Stimulated activated CD8-positive, alpha-beta memory T cell treated with anti-CD3 and anti-CD28 coated beads, Interleukin-7, amount 100 ng/mL, for 24 hours (primary cell): Measurements from ENCODE around the gene ITSN2.

Source experiments
- DNase-seq: peaks from one replicate; pipeline ENCODE4 v3.0.0-alpha.2; 2020; ENCODE audit warnings: low read depth

Gene ITSN2

DNA sequence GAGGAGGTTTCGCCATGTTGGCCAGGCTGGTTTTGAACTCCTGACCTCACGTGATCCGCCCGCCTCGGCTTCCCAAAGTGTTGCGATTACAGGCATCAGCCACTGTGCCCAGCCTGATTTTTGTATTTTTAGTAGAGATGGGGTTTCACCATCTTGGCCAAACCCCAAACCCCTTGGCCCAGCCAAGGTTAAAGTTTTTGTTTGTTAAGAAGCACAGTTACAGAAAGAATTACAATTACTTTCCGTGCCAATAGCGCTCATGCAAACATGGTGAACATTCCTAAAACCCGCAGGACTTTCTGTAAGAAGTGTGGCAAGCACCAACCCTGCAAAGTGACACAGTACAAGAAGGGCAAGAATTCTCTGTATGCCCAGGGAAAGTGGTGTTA, 26.1 kb downstream of the ITSN2 start:
- no peak for DNase-seq

DNA sequence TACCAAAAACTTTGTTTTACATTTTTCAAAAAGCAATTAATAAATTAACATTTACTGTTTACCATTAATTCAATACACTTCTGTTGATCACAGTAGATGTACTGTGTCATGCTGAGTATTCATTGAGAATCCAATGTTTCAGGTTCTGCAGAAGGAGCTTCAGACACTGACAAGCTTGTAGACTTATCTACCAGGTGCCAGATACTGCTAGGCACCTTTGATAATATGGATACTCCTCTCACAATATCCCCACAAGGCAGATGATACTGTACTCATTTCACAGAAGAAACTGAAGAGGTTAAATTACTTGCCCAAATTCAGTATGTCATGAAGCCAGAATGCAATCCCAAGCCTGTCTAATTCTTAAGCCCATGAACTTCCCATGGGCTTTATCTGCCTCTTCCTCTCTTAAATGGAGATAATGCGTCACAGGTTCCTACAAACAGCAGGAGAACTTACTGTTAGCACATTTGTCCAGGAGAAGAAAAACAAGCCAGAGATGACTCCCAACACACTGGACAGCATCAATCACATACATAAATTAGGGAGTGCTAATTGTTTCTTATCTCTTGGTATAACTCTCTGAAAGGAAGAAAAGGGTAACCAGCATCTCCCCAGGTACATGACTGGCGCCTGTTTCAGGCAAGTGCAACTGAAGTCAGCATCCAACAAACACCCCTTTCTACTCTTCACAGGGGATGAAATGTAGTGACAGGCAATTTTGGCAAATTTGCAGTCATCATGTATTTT, 27.4 kb downstream of the ITSN2 start:
- DNase-seq: no peak

DNA sequence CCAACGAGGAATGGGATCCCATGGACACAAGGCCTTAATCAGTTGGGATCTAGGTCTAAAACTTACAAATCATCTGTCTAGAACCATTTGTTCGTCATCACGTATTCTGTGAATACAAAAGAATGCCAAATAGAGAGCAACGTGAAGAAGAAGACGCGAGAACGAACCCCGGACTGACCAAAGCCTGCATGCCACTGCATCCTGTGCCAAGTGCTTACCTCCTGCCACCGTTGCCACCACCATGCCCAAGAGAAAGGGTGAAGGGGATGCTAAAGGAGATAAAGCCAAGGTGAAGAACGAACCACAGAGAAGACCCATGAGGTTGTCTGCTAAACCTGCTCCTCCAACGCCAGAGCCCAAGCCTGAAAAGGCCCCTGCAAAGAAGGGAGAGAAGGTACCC, 30.2 kb downstream of the ITSN2 start:
- no peak for DNase-seq

DNA sequence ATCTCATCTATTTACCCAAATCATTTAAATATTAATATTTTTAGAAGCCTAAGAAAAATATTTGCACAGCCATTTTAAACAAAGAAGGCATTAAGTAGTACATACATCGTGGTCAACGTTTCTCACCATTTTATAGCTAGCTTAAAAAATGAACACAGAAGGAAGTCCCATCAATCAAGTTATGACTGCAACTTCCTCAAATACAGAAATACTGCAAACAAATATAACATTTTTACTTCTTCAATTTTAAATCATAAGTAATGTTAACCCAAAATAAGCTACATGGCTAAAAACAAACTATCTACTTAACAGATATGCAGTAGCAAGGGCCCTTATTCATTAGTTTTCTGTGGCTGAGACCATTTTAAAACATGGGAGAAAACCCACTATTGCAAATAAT, 30.6 kb downstream of the ITSN2 start:
- DNase-seq: no peak

DNA sequence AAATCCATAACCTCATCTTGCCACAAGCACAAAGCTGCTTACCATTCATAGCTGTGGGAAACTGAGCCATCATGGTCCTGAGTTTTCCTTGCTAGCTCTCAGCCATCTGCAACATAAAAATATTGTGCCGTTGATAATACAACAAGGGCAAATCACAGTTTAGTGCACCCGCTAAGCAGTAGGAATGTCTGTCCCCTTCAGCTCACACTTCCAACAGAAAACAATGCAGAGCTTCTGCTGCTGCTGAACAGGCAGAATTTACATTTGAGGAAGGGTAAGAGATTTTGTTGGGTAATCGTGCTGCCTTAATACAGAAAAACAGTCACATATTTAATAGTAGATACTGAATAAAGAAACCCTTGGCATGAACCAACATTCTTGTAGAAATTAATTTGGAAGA, 32.3 kb downstream of the ITSN2 start:
- no peak for DNase-seq

DNA sequence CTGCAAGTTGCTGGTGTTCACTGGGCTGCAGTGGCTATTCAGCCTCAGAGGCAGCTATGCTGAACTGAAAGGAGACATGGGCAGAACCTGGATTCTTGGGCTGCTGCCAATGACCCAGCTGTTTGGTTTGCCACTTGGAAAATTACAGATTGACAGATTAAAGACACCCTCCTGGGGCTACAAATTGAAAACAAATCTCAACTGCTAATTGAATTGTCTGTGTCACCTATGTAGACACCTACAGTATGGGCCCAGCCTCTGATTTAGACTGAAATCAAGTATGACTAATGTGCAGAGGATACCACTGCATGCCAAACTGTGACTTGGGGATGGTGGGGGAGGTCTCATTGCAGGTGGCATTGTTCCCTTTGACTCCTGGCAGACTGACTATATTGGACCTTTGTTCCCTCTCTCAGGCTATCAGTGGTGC, 42.8 kb downstream of the ITSN2 start:
- DNase-seq: no peak

DNA sequence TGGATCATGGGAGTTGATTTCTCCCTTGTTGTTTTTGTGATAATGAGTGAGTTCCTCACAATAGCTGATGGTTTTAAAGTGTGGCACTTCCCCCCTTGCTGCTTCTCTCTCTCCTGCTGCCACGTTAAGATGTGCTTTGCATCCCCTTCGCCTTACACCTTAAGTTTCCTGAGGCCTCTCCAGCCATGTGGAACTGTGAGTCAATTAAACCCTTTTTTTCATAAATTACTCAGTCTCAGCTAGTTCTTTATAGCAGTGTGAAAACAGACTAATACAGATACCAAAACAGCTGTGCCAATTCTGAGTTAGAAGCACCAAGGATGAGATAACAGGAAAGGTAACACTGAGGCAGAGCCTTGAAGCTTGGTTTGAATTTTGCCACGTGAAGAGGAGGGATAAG, 44.7 kb downstream of the ITSN2 start:
- no peak for DNase-seq

DNA sequence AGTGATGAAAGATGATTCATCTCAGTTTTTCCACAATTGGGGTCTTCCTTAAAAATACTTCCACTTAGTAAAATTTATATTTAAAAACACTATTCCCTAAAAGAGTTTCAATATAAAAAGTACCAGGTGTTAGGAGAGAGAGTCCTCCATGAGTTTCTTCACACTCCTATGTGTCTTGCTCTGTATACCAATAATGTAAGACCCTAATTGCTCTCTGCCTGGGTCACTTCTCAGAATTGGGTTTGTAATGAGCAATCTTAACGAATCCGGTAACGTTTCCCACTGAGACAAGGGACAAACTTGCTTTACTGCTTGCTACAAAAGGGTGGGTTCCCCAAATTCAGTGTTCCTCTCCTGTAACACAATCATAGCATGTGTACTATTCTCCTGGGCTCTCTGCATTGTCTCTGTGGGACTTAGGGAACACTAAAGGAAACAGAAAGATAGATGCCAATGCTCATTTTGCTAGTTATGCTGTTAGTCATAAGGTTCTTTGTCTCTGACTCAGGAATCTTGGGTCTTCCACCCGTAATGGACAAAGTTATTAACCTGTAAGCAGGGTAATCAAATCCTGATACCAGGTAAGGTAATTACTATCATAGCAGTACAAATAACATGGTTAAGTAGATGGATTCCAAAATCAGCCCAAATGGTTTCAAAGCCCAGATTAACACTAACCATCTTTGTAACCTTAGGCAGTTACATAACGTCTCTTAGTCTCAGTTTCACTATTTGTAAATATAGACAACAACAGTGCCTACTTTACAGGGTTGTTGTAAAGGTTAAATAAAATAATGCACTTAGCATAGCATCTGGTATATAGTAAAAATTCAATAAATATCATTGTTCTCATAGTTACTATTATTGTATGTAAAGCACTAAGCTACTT, 46.3 kb downstream of the ITSN2 start:
- no peak for DNase-seq

DNA sequence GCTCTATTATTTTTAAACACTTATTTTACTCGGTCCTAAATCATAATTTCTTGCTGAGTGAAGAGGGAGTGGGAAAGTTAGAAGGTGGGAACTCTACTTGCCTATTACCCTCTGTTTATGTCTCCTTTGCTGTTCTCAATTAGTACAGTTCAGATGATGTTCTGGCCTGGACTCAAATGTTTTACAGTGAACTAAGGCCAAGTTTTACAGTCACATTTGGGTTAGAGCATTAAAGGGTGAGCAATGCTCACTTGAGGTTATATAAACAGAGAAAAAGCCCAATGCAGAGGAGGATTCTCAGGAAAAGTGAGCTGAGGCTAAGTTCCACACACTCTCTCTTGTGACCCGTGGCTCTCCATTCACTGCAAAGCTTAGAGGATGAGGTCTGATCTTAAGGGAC, 52.4 kb downstream of the ITSN2 start:
- DNase-seq: no peak

DNA sequence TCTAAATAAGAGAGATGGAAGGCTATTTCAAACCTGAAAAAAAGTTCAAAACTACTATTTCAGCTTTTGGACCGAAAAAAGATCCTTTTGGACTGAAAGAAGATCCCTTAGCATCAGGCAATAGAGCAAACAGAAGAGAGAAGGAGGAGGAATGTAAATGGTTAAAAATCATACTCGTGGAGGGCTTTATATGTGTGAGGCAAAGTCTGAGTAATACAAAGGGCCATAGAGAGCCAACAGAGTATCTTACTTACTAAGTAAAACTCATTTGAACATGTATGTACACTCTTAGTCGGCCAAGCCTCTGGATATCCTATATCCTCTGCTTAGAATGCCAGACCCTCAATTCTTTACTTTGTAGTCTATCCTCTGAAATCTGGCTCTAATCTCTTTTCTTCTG, 55.7 kb downstream of the ITSN2 start:
- DNase-seq: no peak

DNA sequence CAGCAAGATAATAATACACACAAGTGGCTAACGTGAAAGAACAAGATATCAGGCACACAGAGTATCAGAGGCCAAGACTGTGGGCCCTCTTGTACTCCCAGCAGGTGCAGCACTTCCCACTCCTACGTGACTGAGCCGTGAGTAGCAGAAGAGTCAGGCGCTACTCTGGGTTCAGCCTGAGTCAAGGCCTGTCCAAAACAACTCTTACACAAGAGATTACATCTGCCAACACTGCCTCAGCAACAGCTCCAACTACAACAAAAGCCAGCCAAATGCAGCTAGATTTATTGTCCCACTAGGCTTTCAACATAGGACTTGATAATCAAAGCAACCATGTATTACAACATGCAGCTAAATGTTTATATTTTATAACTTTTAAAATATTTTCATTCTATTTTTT, 56.2 kb downstream of the ITSN2 start:
- no peak for DNase-seq

DNA sequence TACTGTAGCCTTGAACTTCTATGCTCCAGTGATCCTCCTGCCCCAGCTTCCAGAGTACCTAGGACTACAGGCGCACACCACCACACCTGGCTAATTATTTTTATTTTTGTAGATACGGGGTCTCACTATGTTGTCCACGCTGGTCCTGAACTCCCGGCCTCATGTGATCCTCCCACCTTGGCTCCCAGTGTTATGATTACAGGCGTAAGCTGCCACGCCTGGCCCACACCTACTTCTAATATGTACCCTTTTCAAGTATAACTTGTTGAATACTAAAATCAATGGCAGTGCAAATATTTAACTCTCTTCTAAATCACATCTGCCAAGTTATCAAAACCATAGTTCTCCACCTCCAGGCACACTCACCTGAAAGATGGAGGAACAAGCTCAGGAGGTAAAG, 58.7 kb downstream of the ITSN2 start:
- no peak for DNase-seq

DNA sequence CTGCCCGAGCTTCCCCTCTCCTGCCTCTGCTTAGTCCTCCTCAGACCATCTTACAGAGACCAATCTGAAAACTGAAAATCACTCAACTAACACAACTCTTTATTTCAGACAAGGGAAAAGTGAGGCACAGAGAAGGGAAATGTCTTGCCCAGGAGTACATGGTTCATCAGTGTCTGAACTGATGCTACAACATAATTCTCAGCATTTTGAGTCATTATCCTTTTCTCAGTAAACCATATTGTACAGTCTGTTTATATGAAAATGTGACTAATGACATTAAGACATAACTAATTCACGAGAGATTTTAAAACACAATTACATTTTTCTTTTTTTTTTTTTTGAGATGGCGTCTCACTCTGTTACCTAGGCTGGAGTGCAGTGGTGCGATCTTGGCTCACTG, 62.7 kb downstream of the ITSN2 start:
- DNase-seq: no peak

DNA sequence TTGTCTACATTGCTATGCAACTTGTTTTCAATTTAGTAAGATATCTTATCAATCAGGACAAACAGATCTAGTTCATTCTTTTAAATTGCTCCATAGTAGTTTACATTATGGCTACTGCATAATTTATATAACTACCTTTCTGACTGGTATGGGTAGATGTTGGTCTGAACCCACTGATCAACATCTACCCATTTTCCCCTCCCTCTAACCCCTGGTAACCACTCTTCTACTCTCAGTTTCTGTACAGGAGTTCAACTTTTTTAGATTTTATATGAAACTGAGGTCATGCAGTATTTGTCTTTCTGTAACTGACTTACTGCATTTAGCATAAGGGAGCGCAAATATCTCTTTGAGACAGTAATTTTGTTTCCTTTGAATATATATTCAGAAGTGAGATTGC, 73.2 kb downstream of the ITSN2 start:
- DNase-seq: no peak

DNA sequence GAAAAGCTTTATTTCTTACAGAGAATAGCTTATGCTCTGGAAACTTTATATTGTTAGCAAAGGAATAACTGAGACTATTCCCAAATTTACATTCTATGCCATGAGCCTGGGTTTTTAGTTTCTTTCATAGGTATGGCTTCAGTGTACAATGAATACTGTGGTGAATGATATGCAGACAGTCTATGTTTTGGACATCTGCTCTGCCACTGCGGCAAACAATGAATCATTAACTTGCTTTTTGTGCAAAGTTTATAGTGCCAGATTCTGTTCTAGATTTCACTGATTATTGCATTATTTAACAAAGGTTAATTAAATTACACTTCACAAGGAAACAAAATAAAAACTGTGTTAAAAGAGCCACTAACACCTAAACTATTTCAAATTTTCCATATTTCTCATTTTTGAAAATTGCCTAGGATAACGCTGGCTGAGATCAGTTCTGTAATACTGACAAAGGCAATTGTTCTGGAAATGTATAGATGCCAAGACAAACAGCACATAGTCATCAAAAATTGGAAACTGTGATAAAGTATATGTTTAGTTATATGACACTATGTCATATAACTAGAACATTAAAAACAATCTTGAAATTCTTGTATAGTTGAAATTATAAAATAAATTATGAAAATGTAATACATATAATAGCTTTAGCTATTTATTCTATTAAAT, 74.7 kb downstream of the ITSN2 start:
- no peak for DNase-seq

DNA sequence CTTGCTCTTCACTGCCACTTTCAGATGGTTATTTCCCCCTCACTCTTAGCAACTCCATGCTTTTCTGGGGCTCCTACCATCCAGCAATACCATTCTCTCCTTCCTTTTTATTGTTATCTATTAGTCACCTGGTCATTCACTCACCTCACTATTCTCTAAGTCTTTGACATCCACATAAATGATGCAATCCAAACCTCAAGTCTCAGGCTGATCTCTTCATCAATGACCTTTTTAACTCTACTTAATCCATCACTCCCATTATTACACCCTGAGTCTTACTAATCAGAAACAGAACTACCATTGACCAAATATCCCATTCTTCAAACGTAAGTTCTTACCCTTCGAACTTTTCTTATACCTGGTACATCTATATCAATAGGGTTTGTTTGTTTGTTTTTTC, 79.7 kb downstream of the ITSN2 start:
- DNase-seq: no peak

DNA sequence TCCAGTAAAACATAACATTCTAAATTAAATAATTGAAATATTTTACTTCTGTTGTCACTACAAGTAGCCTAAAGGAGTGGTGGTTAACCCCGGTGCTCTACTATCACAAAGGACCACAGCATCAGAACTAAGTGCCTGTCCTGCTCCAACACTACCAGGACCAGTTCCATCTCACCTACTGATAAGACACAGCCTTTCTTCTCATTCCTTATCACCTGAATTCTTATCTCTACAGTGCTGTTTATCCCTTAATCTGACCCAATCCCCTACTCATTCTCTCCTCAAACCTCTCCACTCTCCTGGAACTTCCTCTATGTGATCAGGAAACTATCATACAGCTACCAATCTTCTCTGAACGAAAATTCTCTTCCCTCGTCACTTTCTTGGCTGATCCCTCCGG, 80.2 kb downstream of the ITSN2 start:
- DNase-seq: no peak

DNA sequence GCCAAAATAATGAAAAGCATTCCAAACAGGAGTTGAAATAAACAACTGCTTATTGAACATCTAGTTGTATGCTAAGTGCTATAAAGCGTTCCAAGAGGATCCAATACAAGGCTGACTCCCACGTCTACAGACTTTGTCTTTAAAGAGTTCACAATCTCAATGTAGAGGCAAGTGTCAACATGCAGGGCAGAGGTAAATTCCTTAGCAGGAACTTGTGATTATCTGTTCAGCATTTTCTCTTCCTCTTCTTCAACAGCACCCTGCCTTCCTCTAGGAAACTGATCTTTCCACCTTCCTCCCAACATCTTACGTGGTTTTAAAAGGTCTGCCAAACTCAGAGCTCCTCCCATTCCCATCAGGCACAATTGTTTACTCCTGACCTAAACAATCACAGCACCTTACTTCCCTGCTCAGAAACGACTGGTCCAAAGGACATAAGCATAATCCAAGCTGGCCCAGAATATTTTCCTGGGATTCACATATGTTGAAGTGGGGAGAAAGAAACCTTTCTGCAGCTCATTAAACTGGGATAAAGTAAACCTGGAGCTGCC, 83.9 kb downstream of the ITSN2 start:
- no peak for DNase-seq

DNA sequence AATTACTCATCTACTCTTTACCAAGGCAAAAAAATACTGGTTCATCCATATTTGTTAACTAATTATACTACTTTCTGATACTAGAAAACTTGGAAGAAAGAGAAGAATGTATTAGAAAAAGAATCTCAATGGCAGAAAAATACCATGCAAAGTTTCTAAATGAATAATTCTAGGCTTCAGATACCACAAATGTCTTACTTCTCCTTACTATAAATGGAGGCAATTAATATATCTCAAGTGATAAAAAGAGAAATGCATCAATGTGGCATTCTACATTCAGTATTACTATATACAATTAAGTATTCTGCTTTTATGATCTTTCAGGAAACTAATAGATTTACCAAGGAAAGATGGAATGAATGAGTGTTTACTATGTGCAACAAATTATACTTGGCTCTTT, 85.5 kb downstream of the ITSN2 start:
- DNase-seq: no peak

DNA sequence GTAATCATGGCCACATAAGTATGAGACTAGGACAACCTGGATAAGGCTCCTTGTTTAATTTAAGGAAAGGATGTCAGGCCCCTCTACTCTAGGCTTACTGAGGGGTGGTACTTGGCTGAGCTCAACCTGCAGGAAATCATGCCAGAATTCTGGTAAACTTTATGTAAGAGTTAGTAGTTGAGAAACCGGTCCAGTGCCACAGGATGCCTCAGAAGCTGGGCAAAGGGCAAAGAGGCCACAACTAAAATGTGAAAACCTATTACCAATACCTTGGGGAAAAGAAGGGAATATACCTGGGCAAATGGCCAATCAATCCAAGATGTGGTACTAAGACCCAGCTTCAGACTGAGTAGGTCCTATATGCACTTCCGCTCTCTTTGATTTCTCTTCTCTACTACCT, 86.7 kb downstream of the ITSN2 start:
- no peak for DNase-seq

DNA sequence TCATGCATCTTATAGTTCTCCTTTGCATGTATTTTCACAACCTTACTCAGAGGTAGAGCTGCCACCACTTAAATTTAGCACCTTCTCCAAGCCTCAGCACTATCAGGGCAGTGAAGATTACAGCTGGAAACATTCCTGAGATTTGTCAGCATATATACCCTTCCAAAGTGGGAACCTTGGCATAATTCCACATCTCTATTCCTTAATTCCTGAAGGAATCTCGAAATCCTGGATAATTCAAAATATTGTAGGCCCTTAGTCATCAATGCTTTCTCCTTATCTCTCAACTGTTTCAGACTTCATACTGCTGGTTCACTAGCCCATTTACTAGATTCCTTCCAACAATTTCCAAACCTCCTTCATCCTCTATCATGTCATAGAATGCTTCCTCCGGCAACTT, 87.4 kb downstream of the ITSN2 start:
- DNase-seq: no peak

DNA sequence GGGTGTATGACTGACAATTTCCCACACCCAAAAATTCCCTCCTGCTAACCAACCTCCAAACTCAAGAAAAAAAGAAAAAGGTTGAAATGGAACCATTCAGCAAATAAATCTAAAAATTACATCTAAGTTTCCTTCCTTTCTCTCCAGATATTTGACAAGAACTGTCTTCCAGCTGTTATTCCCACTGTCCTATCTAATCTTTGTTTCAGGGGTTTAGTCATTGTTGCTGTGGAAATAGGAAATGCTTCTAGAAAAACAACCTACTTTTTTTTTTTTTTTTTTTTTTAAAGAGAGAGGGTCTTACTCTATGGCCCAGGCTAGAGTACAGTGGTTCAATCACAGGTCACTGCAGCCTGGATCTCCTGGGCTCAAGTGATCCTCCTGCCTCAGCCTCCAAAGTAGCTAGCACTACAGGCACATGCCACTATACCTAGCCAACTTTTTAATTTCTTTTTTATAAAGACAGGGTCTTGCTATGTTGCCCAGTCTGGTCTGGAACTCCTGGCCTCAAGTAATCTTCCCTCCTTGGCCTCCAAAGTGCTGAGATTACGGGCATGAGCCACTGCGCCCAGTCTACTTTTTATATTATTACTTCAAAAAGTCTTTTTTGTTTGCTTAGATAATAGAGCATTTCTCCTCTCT, 88.1 kb downstream of the ITSN2 start:
- DNase-seq: no peak
